ENCODE measurements around the gene CELSR1.
A peak's percentile ranks its signal among the peaks of the same experiment; 100 is the strongest.

CELSR1 gene

DNA sequence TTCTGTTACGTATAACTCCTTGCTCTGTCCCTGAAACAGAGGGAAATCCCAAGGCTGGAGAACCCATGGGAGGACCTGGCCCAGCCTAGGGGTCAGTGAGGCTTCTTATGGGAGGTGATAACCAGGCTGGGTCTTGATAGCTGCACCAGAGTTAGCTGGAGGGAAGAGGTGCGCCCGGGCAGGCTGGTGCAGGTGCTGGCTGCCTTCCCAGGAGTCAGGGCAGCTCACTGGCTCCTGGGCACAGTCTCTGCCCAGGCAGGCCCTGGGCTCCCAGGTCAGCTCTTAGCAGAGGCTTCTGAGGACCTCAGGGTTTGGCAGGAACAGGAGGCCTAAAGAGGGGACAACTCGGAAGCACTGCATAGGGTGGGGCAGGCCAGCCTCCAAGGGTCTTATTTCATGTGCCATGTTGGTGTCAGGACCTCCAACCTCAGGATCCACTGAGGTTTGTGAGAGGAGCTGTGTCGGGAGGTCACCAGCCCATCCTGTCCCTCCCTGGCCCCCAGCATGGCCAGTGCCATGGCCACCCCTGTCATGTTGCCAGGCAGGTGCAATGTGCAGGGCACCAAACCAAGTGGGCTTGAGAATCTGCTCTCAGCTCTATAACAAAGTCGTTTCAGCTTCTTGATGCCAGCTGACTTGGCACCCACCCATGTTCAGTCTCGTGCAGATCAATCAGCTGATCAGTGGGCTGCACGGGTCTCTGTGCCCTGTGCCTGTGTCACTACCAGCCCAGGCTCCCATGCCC lies 20.5 kb upstream of the CELSR1 start:
- FAIRE-seq (peak; percentile 33), DNase-seq (ENCODE audit: insufficient read length, low spot score) (no peak)

DNA sequence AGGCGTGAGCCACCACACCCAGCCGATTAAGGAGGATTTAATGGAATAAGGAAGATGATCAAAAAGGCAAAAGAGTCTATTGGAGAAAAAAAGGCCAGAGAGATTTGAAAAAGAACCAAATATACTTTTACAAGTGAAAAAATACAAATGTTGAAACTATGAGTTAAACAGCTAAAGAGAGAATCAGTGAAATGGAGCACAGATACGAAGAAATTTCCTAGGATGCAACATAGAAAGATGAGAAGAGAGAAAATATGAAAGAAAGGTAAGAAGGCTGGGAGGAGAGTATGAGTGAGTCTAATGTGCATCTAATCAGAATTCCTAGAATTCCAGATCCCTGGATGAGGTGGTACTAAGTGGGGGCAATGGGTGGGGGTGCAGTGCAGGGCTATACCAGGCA lies 19.4 kb upstream of the CELSR1 start:
- FAIRE-seq (no peak), DNase-seq (ENCODE audit: insufficient read length, low spot score) (no peak)

DNA sequence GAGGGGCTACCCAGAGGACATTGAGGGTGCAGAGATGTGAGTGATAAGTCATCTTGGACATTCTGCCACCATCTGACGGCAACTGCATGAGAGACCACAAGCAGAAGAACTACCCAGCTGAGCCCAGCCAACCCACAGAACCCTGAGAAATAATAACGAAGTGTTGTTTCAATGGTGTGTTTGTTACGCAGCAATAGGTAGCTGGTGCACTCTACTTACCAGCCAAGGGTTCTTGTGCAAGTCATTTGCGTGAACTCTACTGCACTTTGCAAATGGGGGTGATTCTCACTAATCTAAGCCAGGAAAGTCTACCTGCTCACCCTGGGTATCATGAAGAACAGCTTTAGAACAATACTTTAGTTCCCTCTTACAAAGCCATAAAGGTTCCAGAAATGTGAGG lies 15.8 kb upstream of the CELSR1 start:
- FAIRE-seq (no peak), DNase-seq (ENCODE audit: insufficient read length, low spot score) (no peak)

DNA sequence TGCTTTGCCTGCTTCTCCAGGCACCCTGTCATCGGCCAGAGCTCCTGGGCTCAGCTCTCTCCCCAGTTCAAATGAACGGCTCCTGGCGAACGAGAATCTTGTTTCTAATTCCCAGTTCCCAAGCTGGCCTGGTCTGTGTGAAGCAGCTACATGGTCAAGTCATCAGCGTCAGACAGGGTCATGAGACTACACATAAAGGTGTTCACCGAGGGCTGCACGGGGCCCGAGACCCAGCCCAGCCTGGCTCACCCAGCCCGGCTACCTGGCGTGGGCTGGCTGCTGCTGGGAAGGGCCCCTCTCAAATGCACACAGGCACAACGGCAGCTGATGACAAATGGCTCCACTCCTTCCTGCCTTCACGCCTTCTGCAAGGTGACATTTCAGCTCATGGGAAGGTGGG lies 14.6 kb upstream of the CELSR1 start:
- FAIRE-seq (no peak), DNase-seq (ENCODE audit: insufficient read length, low spot score) (no peak)

DNA sequence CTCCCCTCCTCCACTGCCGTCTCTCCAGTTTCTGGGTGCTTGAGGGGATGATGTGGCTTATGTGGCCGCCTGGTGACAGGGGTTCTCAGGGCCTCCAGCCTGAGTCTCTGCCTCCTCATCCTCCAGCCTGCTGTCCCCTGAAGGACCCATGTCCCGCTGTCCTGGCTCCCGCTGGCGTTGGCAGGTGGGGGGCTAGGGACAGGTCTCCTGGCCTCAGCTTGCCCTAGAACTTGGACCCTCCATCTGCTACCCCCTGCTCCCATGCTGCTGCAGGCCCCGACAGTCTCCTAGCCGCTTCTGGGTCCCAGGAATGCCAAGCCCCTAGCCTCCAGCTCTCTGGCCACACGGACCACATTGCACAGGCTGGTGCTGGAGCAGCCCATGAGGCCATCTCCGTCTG lies 13.9 kb upstream of the CELSR1 start:
- FAIRE-seq (no peak), DNase-seq (ENCODE audit: insufficient read length, low spot score) (no peak)

DNA sequence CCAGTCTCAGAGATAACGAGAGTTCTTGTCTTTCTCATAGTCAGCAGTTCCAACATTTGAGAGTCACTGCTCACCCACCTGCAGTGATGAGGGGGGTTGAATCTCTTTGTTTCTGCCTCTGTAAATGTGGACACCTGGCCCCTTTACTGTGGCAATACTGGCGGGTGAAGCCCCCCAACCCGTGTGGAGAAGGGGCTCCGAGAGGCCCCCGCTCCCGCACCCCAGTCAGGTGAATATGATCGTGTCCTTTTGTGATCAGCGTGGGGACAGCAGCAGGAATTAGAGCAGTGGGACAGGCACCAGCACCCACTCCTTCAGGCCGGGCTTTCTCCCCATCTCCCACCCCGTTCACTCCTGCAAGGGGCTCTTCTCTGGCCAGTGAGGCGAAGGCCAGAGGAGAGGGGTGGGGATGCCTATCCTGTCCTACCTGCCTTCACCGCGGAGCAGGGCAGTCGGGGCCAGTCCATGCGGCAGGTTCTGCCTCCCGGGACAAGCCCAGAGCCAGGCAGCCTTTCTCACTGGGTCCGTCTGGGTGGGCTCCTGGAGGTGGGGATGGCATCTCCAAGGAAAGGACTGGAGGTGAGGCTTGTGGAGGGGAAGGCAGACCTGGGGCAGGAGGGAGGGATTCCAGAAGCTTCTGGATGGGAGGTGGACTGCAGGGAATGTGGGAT lies 12.7 kb upstream of the CELSR1 start:
- FAIRE-seq, result no peak
- DNase-seq (ENCODE audit: insufficient read length, low spot score), result no peak

DNA sequence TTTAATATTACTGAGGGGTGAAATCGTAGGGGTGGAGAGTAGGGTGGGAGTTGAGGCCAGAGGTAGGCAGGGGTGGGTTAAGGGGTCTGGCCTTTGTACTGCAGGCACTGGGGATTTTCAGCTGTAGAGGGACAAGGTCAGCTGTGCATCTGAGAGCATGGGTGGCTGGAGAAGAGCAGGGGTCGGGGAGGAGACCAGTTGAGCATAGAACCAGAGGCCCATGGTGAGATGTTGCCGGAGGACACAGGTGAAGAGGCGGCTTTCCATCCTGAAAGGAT lies 12.1 kb upstream of the CELSR1 start:
- DNase-seq (ENCODE audit: insufficient read length, low spot score) (no peak), FAIRE-seq (no peak)

DNA sequence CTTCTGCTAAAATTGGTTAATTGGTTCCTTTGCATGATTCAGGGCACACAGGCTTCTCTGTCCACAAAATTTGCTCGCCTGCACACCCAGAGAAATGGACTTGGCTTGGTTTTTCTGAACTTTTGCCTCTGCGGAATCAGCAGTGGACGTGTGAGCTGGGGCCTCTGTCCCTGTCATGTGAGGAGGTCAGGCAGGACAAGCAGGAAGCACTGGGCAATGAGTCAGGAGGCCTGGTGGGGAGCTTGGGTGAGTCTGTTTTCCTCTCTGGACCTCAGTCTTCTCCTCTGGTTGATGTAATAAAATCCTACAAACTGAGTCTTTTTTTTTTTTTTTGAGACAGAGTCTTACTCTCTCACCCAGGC lies 10.4 kb upstream of the CELSR1 start:
- FAIRE-seq, result no peak

DNA sequence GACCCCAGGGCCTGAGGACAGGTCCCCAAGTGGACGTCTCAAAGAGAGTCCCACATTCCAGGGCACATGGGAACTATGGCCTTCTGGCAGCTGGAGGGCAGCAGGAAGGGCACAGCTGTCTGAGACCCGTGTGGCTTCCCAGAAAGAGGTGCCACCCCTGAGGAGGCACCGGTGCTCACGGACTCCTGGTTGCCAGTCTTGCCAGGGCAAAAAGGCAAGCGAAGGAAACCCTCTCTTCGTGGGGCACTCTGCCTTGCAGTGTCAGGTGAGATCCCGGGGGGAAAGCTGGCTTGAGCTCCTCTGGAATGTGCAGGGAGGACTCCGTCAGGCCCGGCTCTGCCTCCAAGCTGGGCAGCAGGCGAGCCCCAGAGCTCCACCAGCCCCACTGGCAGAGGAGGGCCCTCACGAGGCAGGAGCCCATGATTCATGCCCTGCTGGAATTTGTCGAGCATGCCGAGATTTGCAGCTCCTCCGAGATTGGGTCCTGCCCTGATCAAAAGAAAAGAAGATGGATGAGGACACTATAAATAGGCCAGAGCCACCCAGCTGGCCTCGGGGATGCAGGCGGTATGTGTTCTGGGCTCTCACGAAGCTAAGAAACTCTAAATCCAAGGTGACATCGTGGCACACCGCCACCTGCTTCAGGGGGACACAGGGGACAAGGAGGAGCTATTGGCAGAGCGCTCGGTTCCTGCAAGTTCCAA lies 9.9 kb upstream of the CELSR1 start:
- DNase-seq (ENCODE audit: insufficient read length, low spot score), result peak; percentile 70
- peak; percentile 69 for FAIRE-seq

More for the DNA sequence above, 10.4 kb upstream of the CELSR1 start:
- no peak for DNase-seq (ENCODE audit: insufficient read length, low spot score)

DNA sequence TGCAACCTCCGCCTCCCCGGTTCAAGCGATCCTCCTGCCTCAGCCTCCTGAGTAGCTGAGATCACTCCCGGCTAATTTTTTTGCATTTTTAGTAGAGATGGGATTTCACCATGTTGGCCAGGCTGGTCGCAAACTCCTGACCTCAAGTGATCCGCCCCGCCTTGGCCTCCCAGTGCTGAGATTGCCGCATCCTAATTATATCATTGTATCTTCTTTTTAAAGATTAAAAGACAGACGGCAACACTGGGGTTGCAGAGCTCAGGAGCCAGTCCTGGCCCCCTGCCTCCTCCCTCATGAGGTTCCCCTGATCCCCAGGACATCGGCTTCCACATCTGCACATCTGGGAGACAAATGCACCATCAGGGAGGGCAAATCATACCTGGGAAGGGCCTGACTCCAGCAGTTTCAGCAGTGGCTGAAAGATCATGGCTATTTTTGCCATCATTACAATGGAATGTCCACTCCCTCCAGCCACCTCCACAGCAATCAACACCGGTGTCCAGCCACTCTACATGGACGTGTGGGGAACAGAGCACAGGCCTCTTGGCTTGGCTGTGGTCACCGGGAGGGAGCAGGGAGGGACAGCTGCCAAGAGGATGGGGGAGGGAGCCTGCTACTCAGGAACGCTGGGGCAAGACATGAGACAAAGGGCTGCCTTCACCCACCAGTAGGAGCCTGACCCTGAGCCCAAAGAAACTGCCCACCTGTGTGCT lies 9.2 kb upstream of the CELSR1 start:
- peak; percentile 31 for FAIRE-seq
- DNase-seq (ENCODE audit: insufficient read length, low spot score), result no peak

DNA sequence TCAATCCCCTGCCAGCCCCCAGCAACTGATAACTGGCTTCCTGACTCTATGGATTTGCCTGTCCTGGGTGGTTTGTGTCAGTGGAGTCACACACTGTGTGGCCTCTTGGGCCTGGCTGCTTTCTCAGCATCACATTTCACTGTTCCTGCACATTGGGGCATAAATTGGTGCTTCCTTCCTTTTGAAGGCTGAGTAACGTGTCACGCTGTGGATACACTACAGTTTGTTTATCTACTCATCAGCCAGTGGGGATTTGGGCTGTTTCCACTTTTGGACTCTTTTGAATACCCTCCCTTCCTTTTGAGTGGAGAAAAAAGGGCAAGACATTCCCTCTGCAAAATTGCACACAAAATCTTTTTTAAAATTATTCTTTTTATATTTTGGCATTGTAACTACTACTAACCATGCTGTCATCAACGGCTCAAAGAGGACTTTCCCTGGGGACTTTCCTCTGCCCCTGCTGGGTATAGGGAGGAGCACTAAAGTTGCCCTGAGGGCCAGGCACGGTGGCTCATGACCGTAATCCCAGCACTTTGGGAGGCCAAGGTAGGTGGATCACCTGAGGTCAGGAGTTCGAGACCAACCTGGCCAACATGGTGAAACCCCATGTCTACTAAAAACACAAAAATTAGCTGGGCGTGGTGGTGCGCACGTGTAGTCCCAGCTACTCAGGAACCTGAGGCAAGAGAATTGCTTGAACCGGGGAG lies 7.8 kb upstream of the CELSR1 start:
- no peak for FAIRE-seq
- DNase-seq (ENCODE audit: insufficient read length, low spot score), result no peak

DNA sequence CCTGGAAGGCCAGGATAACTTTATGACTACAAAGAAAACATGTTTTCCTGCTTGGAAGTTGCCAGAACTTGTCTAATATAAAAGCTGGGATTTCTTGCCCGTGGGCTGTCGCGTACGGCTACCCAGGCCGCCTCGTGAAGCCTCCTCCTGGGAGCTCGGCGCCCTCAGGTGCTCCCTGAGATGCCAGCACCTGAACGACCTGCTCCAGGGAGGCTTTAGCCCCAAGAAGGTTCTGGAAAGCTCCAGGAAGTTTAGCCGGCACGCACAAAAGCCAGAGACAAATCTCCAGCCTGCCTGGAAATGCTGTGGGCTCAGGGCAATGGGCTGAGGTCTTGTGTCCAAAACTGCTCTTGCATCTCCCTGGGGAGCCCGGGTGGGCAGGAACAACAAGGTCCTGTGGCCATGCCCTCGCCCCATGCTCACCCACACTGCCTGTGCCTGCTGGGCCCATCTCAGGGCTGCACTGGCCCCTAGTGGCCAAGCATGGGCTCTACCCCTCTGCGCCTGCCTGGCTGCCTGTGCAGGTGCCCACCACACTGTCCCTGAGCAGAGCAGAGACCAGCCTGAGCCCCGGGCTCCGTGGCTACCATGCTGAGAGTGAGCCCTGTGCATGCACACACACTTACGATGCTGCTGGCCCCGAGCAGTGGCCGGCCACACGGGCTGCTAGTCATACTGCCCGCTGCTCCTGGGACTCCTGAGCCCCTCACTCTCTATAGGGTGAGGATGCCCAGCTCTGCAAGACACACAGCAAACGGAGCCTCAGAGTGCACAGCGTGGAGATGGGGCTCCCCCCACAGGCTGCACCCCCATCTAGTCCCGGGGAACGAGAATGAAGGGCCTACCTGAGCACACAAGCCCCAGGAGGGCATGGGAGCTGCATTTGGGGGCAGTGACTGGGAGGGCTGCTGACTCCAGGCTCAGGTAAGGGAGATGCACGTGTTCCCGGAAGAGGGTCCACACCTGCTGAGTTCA lies 4.9 kb upstream of the CELSR1 start:
- FAIRE-seq (no peak), DNase-seq (ENCODE audit: insufficient read length, low spot score) (peak; percentile 90)

DNA sequence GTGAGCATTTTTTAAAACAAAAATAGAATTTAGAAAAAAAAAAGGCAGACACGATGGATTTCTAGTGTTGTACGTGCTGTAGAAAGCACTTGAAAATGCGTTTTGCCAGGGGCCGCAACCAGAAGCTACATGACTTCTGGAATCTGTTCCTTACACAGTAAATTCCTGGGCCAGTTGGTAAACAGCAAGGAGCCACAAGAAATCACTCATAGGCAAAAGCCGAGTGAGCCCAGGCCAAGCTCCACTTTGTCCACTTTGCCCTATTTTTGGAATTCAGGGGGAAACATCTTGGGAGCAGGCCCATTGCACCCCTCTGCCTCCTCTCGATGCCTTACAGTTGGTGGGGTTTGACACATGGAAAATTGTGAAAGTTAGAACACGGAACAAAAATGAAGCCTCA lies 4.1 kb upstream of the CELSR1 start:
- DNase-seq (ENCODE audit: insufficient read length, low spot score) (no peak), FAIRE-seq (no peak)

DNA sequence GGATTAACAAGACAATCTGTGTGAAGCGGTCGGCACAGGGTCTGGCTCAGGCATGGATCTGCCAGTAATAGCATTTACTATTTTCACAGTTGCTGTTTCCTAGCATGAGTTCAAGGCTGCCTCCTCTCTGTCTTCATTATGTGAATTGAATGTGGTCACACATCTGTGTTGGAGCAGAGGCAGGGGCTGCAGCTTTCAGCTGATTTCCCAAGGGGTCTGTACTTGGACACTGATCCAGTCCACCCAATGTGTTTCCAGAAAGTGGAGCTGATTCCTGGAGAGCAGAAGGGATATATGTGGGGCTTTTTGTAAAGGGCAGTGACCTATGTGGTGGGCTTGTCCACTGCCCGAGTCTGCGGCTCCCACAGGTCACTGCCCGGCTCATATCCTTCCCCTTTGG lies 3.5 kb upstream of the CELSR1 start:
- FAIRE-seq (no peak), DNase-seq (ENCODE audit: insufficient read length, low spot score) (no peak)

DNA sequence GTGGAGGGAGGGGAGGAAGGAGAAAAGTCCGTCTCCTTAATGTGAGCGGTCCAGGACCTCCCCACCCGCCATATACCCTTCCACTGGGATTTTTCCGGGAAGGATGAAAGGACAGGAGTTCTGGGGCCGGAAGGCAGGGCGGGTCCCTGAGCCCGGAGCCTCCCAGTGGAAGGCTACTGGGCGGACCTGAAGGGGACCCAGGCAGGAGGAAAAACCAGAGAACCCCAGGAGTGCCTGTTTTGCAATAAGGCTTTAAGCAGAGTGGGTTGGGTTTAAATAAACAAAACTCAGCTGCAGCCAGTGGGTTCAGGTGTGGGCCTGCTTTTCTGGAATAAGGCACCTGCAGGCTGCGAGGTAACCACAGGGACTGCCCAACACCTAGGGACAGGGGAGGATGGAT lies 1.7 kb upstream of the CELSR1 start:
- FAIRE-seq (no peak), DNase-seq (ENCODE audit: insufficient read length, low spot score) (no peak)

DNA sequence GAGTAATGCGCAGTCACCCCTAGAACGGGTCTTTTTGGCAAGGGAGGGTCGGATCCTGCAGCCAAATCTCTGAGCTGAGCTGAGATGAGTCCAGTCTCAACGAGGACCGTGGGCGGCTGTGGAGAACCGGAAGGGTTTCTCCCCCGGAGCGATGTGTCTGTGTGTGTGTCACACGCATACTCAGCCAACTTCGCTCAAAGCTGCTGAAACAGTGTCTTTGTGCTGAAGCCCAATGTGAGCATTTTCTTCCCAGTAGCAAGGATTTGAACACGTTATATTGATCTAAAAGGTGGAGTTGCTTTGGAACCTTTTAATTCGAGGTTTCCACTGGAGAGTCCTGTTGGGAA lies 1.4 kb upstream of the CELSR1 start:
- DNase-seq (ENCODE audit: insufficient read length, low spot score) (no peak), FAIRE-seq (peak; percentile 69)

DNA sequence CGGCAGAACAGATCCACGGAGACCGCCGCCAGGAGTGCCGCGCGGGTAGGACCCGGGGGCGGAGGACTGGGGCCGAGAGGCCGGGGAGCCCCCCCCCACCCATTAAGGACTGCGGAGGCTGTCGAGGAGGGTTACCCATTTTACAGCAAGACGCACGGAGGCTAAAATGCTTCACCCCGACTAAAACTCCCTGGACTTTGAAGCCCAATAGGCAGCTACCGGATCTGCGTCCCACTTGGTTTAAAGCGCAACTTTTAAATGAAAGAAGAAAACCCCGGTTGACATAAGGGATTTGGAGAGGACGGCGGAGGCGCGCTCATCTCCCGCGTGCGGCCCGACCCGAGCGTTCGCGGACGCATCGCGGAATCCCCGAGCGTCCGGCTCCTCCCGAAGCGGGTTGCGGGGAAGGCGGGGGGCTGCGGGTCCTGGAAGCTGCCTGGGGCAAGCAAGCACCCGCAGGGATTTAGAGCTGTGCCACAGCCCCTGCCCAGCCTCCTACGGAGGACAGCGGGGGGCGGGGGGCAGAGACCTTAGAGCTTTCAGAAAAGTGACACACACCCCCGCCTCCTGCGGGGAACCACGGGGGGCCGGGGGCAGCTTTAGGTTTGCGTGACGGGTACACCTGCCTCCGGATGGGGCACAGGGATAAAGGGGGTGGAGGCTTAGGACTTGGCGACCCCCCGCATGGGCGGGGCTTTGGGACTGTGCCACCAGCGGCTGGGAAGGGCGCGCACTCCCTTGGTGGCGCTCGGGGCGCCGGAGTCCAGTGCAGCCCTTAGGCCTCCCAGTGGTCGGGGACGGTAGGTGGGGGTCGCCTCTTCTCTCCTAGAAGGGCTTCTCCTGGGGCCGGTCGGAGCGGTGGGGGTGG lies 760 bp upstream of the CELSR1 start:
- DNase-seq (ENCODE audit: insufficient read length, low spot score) (no peak), FAIRE-seq (no peak)

DNA sequence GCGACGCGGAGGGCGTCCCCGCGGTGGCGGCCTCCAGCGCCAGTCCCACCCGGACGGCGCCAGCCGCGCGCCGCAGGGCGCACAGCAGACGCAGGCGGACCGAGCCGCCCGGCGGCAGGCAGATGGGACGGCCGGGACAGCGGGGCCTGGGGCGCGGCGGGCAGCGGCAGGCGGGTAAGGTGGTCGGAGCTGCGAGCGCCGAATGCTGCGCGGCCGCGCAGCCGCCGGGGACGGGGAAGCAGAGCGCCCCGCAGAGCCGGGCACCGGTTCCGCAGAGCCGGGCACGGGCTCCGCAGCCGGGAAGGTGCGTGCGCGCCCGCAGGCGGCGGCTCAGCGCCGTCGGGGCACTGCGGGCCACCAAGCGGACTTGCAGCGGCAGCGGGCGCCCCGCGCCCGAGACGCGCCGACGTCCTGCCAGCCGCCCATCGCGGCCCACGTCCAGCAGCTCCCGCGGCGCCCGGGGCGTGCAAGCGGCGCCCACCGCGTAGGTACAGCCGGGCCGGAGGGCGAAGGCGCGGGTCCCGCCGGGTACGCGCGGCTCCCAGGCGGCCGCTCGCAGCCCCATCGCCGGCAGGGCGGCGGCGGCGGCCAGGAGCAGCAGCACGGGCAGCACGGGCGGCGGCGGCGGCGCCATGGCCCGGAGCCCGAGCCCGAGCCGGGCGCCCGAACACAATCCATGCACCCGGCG lies 739 bp downstream of the CELSR1 start:
- no peak for DNase-seq (ENCODE audit: insufficient read length, low spot score)
- no peak for FAIRE-seq
